Activated CD8-positive, alpha-beta memory T cell treated with anti-CD3 and anti-CD28 coated beads, Interleukin-2, amount 50 U/mL, for 1 hour (primary cell): ENCODE data around the gene CPPED1.
"Not testable (repeated sequence)": the region's sequence is repeated elsewhere in the genome, so short reads cannot be mapped to it uniquely, and the experiment has no call there.

ENCODE experiments used
- DNase-seq: peaks from one replicate; pipeline ENCODE4 v3.0.0-alpha.2; 2020; ENCODE audit errors: extremely low read depth

Gene CPPED1

GRCh38 chr16:12803203-12804093 is at the start of gene CPPED1:
Gene CPPED1 (minus strand): TSS chr16:12803887. CDS start chr16:12803776, 111 bp downstream.
- peak; percentile 73 for DNase-seq

GRCh38 chr16:12850186-12850585 is 46.5 kb upstream of the CPPED1 start:
- no peak for DNase-seq

DNA sequence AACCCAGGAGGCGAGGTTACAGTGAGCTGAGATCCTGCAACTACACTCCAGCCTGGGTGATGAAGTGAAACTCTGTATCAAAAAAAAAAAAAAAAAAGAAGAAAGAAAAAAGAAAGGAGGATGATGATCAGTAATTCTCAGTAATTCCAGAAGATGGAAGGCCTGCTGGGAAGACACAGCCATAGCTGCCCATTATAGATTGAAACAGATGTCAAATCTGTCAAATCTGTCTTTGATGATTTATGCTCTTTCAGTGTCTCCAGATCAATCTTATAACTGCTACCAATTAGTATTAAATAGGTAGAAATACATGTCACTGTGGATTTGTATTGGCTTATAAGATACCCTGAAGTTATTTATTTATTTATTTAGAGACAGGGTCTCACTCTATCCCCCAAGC is 42.9 kb upstream of the CPPED1 start:
- no peak for DNase-seq

DNA sequence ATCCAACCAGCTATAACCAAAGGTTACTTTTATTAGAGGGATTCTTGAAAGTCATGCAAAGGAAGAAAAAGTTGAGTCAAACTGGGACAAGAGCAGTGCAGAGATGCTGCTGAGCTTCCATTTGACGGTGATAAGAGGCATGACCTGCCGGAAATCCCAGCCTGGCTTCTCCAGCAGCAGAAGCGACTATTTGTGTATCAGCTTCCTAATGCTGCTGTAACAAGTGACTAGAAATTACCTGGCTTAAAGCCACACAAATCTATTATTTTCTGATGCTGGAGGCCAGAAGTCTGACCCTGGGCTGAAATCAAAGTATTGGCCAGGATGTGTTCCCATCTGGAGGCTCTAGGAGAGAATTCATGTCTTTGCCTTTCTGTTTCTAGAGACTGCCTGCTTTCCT is 41.6 kb upstream of the CPPED1 start:
- no peak for DNase-seq

GRCh38 chr16:12837756-12838155 is 34.1 kb upstream of the CPPED1 start:
- no peak for DNase-seq

DNA sequence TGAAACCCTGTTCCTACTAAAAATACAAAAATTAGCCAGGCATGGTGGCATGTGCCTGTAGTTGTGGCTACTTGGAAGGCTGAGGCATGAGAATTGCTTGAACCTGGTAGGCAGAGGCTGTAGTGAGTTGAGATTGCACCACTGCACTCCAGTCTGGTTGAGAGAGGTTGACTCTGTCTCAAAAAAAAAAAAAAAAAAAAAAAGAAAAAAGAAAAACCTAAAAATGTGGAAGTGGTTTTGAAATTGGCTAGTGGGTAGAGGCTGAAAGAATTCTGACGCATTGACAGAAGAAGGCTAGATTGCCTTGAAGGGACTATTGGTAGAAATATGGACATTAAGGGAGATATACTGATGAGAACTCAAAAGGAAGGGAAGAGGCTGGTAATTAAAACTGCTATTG is 33.6 kb upstream of the CPPED1 start:
- no peak for DNase-seq

DNA sequence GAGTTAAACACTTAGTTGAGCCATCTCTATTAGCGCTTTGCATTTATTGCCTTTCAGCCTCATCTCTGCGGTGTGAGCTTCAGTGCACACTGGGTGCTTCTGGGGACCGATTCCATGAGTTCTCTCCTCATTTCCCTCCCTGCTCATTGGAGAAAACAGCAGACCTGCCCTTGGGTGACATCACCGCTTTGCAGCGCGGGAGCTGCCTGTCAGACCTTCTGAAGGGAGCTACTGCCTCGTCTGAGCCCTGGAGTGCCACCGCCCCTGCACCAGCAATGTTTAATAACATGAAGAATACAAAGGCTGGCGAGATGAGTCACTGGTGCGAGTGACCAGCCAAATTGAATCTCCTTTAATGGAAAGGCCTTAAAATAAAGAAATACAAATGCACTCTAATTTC is 30.2 kb upstream of the CPPED1 start:
- DNase-seq, result no peak

DNA sequence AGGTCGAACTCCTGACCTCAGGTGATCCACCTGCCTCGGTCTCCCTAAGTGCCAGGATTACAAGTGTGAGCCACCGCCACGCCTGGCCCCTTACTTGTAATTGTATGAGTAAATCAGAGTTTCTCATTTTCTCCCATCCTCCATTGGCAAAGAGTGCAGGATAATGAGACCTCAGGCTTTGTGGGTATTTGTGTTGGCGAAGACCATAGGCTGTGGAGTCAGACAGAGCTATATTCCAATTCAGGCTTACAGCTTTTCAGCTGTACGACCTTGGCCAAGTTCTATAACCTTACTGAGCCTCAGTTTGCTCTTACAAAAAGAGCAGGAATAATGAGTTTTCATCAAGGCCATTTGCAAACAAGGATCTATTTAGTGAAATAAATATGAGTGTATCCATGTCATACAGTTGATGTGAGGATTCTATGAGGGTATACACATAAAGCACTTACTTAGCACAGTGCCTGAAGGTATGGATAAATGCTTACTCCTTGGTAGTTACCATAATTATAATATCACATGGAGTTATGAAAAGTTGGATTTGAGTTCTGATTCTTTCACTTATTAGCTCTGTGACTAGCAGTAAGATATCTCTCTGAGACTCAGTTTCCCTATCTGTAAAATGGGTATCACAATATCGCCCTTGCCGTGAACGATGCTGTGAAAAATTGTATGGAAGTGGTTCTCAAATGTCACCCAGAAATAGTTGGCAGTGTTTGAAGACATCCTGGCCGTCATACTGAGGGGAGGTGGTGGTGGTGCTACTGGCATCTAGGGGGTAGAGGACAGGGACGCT is 25.6 kb upstream of the CPPED1 start:
- no peak for DNase-seq

GRCh38 chr16:12828206-12828605 is 24.5 kb upstream of the CPPED1 start:
- no peak for DNase-seq

DNA sequence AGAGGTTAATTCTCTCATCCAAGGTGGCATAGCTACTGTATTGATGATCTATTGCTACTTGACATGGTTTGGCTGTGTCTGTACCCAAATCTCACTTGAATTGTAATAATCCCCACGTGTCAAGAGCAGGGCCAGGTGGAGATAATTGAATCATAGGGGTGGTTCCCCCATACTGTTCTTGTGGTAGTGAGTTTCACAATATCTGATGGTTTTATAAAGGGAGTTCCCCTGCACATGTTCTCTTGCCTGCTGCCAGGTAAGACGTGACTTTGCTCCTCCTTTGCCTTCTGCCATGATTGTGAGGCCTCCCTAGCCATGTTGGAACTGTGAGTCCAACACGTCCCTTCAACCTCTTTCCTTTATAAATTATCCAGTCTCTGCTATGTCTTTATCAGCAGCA is 22.9 kb upstream of the CPPED1 start:
- DNase-seq, result no peak

DNA sequence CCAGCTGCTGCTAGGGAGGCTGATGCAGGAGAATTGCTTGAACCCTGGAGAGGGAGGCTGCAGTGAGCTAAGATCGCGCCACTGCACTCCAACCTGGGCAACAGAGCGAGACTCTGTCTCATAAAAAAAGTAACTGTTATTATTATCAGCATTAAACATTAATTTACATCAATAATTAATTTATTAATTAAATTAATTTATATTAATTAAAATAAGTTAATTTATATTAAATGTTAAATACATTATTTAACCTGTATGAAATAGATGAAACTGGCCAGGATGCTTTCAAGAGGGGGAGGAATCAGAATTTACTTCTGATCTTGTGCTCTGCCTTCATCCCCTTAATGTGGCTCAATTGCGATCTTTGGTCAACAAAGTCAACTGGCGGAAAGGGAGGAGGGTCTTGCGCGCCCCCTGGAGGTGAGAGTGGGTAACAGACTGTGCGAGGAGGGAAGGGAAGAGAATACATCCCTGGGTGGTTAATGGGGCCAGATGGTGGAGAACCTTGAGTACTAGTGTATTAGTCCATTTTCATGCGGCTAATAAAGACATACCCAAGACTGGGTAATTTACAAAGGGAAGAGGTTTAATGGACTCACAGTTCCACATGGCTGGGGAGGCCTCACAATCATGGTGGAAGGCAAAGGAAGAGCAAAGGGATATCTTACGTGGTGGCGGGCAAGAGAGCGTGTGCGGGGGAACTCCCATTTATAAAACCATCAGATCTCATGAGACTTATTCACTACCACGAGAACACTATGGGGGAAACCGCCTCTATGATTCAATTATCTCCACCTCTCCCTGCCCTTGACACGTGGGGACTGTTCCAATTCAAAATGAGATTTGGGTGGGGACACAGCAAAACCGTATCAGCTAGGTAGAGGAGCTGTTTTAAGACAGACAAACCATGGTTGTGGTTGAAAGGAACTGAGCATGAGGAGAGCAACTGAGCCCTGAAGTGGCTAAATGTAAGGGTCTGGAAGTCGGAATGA is 15.7 kb upstream of the CPPED1 start:
- DNase-seq, result peak; percentile 13

GRCh38 chr16:12818326-12818725 is 14.6 kb upstream of the CPPED1 start:
- DNase-seq, result no peak

GRCh38 chr16:12816791-12817214 is 13.1 kb upstream of the CPPED1 start:
- DNase-seq, result not testable (repeated sequence)

GRCh38 chr16:12815361-12815760 is 11.7 kb upstream of the CPPED1 start:
- DNase-seq, result no peak

GRCh38 chr16:12813734-12814133 is 10.0 kb upstream of the CPPED1 start:
- not testable (repeated sequence) for DNase-seq

DNA sequence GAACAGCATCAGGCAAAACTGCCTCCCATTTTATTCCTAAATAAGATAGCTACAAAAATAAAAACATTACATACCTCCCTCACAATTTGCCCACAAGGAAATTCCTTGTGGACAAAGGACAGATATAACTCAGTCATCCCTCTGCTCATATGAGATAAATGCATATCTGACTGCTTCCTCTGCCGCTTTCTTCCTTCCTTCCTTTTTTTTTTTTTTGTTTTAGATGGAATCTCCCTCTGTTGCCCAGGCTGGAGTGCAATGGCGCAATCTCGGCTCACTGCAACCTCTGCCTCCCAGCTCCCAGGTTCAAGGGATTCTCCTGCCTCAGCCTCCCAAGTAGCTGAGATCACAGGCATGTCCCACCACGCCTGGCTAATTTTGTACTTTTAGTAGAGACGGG is 9.6 kb upstream of the CPPED1 start:
- DNase-seq, result not testable (repeated sequence)

DNA sequence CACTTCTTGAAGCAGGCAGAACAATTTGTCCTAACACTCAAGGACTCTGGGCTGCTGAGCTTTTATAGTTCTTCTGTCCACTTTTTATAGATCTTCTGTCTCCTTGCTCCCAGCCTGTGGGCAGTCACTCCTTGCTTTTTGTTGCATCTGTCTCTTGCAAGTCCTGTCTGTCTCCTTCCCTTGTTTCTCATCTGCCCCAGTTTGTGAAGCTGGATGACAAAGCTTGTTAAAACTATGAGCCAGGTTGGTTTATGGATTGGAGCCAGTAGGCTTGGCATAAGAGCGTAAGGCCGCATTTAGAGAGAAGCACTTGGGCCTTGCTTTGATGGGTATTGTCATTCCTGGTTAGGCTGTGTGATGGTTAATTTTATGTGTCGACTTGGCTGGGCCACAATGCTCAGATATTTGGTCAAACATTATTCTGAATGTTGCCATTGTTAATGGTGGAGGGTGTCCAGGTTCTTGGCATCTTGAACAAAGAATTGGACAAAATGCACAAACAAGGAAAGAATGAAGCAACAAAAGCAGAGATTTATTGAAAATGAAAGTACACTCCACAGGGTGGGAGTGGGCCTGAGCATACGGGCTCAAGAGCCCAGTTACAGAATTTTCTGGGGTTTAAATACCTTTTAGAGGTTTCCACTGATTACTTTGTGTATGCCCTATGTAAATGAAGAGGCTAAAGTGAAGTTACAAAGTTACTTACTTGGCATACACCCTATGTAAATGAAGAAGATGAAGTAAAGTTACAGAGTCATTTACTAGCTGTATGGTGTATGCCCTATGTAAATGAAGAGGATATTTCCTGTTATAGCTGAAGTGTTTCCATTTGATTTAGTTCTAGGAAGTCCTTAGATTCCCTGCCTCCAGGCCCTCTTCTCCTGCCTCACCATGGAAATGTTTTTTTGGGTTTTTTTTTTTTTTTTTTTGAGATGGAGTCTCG is 8.0 kb upstream of the CPPED1 start:
- no peak for DNase-seq

DNA sequence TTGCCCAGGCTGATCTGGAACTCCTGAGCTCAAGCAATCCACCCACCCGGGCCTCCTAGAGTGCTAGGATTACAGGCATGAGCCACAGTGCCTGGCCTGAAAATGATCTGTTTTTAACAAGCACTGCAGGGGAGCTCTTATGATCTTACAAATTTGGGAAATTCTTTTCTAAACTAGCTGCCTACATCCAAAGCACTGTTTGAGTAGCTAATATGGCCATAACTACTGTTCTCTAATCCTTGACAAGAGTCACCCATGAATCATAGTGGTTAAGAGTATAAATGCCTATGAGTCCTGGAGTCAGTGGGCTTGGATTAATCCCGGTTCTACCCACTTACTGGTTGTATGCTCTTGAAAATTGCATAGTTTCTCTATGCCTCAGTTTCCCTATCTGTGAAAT is 1.4 kb upstream of the CPPED1 start:
- no peak for DNase-seq

- no peak for DNase-seq
Measured at GRCh38 chr16:12804395-12804794, 708 bp upstream of the CPPED1 start.

DNA sequence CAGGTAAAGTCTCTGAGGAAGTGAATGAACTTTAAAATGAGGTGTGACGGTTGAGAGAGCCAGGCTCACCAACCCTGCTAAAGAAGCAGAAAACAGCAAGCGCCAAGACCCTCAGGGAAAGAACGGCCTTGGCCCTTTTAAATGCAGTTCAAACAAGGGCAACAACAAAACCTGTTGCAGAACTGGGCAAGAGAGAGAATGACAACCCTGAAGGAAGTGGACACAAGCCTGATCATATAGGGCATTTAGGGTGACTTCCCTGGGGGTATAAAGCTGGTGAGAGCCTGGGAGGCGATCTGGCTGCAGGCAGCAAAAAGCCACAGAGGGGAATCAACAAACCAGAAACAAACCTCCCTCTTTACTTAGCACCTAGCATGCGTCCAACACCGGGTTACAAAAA is 1.0 kb downstream of the CPPED1 start:
- no peak for DNase-seq

DNA sequence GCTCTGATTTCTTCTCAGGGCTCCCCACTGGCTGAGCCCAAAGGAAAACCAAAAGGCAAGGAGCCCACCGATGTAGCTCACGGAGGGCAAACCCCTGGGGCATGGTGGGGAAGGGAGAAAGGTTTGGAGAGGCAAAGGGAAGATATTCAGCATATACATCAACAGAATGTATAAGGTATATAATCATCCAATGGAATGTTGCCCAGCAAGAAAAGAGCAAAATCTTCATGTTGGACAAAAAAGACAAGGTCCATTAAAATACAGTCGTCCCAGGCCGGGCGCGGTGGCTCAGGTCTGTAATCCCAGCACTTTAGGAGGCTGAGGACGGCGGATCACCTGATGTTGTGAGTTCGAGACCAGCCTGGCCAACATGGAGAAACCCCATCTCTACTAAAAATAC is 1.6 kb downstream of the CPPED1 start:
- no peak for DNase-seq
